Measurements from ENCODE around the gene METTL21C. TPM values are rescaled to one million over a fixed set of nuclear protein-coding genes. Genes with fewer than 3 reads are reported as not detected.

The METTL21C gene
- total RNA-seq, 4 donors from 2014 or later, result not detected

DNA sequence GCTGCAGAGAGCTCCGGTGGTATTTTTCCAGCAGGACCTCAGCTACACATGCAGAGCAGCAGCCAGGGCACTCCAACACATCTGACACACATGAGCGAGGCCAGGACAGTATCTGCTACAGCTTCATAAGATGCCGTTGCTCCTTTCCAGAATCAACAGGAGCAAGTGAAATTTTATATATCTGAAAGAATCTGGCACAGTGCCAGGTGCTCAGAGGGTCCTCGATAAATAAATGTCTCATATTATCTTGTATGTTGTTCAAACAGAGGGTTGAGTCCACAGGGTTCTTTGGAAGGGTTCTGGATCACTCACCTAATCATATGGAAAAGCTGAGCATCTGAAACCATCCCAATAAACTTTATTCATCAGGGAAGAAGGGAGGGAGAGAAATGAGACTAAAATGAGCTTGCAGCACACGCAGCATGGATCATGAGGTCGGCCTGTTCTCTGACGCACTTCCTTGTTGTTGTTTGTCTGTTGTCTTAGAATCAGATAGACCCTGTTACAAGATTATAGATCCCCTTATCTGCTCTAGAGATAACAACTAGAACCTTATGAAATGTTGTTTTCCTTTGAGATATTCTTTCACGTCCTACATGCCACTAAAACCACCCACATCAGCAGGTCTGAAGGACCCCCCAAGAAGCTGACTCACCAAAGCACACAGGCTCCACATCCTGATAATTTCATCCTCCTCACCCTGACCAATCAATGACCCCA, 3.2 kb upstream of the METTL21C start:
- Histone ChIP-seq H3K36me3 (no peaks in the 10 kb centered on the region), H3K9me3 (no peaks in the 10 kb centered on the region), H3K4me3 (no peak overlapping the region), H3K27ac (no peak overlapping the region), H3K4me1 (no peaks in the 10 kb centered on the region), H3K27me3 (no peaks in the 10 kb centered on the region)
- TF ChIP-seq CTCF (IDR thresholded peaks at IDR 0.05) (no peak), POLR2A (IDR thresholded peaks at IDR 0.05) (no peak)
- no peak for DNase-seq

DNA sequence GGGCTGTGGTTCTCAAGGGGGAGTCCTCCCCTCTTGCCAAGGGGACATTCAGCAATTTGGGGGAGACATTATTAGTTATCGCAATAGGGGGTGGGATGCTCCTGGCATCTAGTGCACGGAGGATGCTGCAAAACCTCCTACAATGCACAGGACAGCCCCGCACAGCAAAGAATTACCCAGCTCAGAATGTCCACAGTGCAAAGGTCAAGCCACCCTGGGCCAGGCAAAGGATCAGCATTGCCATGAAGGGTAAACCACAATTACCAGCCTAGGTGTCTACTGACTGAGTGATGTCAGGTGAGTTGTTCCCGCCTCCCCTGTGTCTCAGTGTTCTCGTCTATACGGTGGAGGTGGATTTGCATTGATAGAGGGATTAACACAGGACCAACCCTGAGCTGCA, 2.4 kb upstream of the METTL21C start:
- TF ChIP-seq CTCF (IDR thresholded peaks at IDR 0.05) (no peak), POLR2A (IDR thresholded peaks at IDR 0.05) (no peak)
- no peak for DNase-seq
- Histone ChIP-seq H3K36me3 (no peaks in the 10 kb centered on the region), H3K4me1 (no peaks in the 10 kb centered on the region), H3K27me3 (no peaks in the 10 kb centered on the region), H3K27ac (no peak overlapping the region), H3K4me3 (no peak overlapping the region), H3K9me3 (no peaks in the 10 kb centered on the region)

GRCh38 chr13:102696465-102696864, 1.6 kb upstream of the METTL21C start:
- Histone ChIP-seq H3K36me3 (no peaks in the 10 kb centered on the region), H3K27me3 (no peaks in the 10 kb centered on the region), H3K4me1 (no peaks in the 10 kb centered on the region), H3K9me3 (no peaks in the 10 kb centered on the region), H3K27ac (no peak overlapping the region), H3K4me3 (no peak overlapping the region)
- no peak for DNase-seq
- TF ChIP-seq POLR2A (IDR thresholded peaks at IDR 0.05), result no peak
- no peak for TF ChIP-seq CTCF (IDR thresholded peaks at IDR 0.05)

GRCh38 chr13:102693776-102694175, 1.1 kb downstream of the METTL21C start:
- no peak for TF ChIP-seq CTCF (IDR thresholded peaks at IDR 0.05)
- TF ChIP-seq POLR2A (IDR thresholded peaks at IDR 0.05), result no peak
- no peaks in the 10 kb centered on the region for H3K36me3 ChIP-seq
- H3K9me3 ChIP-seq, result no peaks in the 10 kb centered on the region
- no peaks in the 10 kb centered on the region for H3K4me1 ChIP-seq
- H3K27ac ChIP-seq, result no peak overlapping the region
- no peak overlapping the region for H3K4me3 ChIP-seq
- DNase-seq, result no peak
- H3K27me3 ChIP-seq, result no peaks in the 10 kb centered on the region

DNA sequence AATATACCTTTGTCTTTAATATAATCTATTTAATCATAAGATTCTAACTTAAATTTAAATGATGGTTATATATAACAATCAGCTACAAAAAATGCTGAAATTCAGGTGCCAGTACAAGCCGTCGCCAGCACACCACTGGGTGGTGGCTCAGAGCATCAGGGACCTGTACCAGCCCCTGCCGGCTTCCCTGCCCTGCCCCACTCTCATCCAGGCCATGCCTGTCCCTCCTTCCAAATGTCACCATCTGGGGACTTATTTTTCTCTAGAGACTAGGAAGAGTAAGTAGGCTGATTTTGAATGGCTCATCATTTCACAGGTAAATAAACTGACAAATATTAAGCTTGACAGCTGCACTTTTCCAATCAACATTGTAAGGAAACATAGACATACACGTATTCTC, 1.6 kb downstream of the METTL21C start:
- TF ChIP-seq POLR2A (IDR thresholded peaks at IDR 0.05) (no peak), CTCF (IDR thresholded peaks at IDR 0.05) (no peak)
- no peaks in the 10 kb centered on the region for H3K27me3 ChIP-seq
- H3K27ac ChIP-seq, result no peak overlapping the region
- DNase-seq, result no peak
- no peaks in the 10 kb centered on the region for H3K9me3 ChIP-seq
- H3K36me3 ChIP-seq, result no peaks in the 10 kb centered on the region
- H3K4me1 ChIP-seq, result no peaks in the 10 kb centered on the region
- no peak overlapping the region for H3K4me3 ChIP-seq

DNA sequence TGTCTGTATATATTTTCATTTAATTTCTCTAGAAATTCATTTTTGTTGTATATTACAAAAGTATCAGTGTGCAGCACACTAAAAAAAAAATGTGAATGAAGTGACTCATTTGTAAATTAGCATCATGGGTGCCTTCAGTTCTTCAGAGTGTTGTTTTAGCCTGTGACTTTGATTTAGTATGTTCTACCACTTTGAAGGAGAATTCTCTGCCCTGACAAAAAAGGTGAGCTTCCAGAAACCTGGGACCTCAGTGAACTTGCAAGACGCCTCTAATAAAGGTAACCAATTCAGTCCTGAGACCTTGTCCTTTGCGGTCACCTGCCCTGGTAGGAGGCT, 2.4 kb downstream of the METTL21C start:
- no peaks in the 10 kb centered on the region for H3K9me3 ChIP-seq
- no peaks in the 10 kb centered on the region for H3K27me3 ChIP-seq
- TF ChIP-seq POLR2A (IDR thresholded peaks at IDR 0.05) (no peak), CTCF (IDR thresholded peaks at IDR 0.05) (no peak)
- H3K4me1 ChIP-seq, result no peaks in the 10 kb centered on the region
- no peaks in the 10 kb centered on the region for H3K36me3 ChIP-seq
- DNase-seq, result no peak
- no peak overlapping the region for H3K4me3 ChIP-seq
- no peak overlapping the region for H3K27ac ChIP-seq
